DMS 273 (cell line): Measurements from ENCODE around the gene CALCOCO1.
"Not testable (repeated sequence)": the region's sequence is repeated elsewhere in the genome, so short reads cannot be mapped to it uniquely, and the experiment has no call there.

Experiments used
- DNase-seq: peaks from one replicate; lab custom pipeline; 2025; ENCODE audit not compliant: unreplicated experiment; lab: John Stamatoyannopoulos, UW

The CALCOCO1 gene, protein sequence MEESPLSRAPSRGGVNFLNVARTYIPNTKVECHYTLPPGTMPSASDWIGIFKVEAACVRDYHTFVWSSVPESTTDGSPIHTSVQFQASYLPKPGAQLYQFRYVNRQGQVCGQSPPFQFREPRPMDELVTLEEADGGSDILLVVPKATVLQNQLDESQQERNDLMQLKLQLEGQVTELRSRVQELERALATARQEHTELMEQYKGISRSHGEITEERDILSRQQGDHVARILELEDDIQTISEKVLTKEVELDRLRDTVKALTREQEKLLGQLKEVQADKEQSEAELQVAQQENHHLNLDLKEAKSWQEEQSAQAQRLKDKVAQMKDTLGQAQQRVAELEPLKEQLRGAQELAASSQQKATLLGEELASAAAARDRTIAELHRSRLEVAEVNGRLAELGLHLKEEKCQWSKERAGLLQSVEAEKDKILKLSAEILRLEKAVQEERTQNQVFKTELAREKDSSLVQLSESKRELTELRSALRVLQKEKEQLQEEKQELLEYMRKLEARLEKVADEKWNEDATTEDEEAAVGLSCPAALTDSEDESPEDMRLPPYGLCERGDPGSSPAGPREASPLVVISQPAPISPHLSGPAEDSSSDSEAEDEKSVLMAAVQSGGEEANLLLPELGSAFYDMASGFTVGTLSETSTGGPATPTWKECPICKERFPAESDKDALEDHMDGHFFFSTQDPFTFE

GRCh38 chr12:53727310-53728041 lies at the start of gene CALCOCO1:
Gene CALCOCO1 (minus strand): TSS chr12:53727452. CDS start chr12:53725242, 2,210 bp downstream.
- peak; percentile 98 for DNase-seq

- no peak for DNase-seq
Observed at GRCh38 chr12:53776872-53777271, 49.6 kb upstream of the CALCOCO1 start.

DNA sequence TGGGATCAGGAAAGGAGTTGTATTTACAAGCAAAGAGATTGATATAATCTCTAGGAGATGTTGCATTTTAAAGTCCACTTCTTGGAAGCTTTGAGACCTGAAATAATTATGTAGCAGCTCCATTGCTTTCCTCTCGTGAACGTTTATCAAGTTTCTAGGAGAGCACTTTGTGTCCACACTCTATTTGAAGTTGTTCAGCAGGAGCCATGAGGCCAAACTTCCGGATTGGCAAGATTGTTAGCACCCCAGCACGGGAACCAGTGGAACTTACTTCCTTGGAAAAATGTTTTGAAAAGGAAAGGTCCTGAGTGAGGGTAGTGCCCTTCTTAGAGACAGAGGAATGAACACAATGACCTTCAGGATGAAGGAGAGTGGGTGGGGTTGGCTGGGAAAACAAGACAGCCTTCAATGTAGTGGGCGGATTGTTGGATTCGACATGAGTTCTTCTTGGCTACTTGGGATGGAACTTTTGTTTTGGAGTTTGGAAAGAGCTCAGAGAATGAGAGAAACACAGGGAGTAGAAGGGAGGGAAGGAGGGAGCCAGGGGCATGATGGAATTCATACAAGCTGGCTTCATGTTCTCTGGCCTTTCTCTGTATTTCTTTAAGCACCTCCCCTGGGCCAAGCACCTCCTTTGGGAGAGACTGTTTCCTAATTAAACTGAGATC lies 48.4 kb upstream of the CALCOCO1 start:
- DNase-seq, result no peak

DNA sequence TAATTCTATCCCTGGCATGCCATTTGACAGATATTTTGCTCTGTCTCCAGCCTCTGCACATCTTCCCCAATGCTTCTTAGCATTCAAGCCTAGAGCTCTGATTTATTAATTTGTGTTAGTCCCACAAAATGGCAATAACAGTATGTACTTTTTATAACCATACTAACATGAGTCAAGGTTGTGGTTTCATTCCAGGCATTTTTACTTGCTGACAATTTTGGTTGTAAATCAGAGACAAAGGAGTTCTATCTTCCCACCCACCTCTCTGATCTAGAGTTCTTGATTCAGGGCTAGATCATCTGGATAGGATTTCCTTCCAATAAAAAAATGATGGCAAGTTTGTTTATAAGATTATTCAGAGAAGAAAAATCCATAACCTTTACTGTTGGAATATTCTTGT lies 43.0 kb upstream of the CALCOCO1 start:
- no peak for DNase-seq

GRCh38 chr12:53768976-53769375 lies 41.7 kb upstream of the CALCOCO1 start:
- DNase-seq, result peak; percentile 72

GRCh38 chr12:53766881-53767280 lies 39.6 kb upstream of the CALCOCO1 start:
- no peak for DNase-seq

DNA sequence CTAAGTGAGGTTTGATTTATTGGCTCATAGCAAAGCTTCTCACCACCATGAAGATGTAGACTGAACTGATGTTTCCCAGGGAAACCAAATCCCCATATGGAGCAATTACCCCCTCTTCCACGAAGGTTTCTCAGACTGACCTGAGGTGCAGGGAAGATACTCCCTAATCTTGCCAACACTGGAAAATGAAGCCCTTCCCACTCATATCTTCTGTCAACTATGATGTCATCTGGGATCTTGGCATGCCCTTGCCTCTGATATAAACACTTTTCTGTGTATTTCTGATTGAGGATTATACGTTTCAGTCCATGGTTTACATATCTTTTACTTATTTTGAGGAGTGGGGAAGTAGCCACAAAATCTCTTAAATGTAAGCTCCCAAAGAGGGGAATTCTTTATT lies 38.6 kb upstream of the CALCOCO1 start:
- no peak for DNase-seq

GRCh38 chr12:53764615-53765014 lies 37.4 kb upstream of the CALCOCO1 start:
- DNase-seq, result no peak

- DNase-seq, result not testable (repeated sequence)
Observed at GRCh38 chr12:53762793-53763192, 35.5 kb upstream of the CALCOCO1 start.

DNA sequence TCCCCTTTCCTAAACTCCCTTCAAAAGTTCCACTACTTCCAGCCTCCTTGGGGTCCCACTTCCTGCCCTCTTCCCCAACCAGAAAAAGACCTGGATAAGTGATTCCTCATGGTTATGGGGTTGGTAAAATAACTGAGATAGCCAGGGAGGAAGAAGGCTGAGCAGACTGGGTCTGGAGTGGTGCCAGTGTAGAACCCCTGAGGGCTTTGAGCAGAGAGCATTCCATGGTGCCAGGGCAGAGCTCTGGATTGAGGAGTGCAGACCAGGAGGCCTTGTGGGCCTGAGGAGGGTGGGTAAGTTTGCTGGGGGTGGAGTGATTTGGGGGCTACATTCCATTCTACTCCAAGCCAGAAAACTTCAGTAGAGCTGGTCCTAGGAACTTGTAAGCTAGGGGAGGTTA lies 34.1 kb upstream of the CALCOCO1 start:
- no peak for DNase-seq

DNA sequence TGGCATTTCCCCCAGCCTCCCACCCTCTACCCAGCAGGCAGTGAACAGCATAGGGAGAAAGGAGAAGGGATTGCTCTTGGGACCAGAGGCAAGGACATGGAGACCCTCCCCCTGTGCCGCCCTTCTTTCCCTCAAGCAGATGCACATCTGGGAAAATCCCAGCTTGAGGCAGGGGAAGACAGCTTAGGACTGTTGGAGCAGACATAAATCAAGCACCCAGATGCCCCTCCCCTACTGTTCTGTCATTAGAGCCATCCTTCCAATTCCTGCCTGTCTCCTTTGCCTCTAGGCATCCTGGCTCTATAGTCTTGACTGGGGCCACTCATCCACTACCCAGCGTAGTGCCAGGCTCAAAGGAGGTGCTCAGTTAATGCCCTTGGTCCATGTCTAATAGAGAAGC lies 32.0 kb upstream of the CALCOCO1 start:
- DNase-seq, result no peak

GRCh38 chr12:53758730-53759103 lies 31.5 kb upstream of the CALCOCO1 start:
- DNase-seq, result no peak

DNA sequence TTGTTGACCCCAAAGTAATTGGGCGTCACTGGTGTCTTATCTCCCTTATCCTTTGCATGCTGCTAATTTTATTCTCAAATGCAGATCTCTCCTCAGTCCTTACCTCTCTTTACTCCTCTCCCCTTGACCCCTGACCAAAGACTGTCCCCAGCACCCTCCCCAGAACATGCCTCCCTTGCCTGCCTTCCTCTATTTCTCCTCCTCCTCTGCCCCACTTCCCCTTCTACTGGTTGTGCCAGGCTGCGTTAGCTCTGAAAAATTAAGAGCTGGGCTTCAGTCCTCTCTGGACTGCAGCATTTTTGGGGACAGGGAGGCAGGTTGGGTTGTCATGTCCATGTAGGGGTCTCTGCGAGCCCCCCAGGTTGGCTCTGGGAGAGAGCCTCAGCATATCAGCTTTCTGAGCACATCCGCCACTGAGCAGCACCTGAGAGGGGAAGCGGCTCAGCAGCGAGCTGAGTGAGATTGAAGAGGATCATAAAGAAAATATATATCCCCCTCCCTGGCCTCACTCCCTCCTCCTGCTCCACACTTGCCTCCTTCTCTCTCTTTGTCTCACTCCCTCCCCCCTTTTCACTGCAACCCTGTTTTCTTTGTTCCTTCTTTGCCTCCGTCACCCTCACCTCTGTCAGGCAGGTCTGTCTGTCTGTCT lies 31.0 kb upstream of the CALCOCO1 start:
- no peak for DNase-seq

DNA sequence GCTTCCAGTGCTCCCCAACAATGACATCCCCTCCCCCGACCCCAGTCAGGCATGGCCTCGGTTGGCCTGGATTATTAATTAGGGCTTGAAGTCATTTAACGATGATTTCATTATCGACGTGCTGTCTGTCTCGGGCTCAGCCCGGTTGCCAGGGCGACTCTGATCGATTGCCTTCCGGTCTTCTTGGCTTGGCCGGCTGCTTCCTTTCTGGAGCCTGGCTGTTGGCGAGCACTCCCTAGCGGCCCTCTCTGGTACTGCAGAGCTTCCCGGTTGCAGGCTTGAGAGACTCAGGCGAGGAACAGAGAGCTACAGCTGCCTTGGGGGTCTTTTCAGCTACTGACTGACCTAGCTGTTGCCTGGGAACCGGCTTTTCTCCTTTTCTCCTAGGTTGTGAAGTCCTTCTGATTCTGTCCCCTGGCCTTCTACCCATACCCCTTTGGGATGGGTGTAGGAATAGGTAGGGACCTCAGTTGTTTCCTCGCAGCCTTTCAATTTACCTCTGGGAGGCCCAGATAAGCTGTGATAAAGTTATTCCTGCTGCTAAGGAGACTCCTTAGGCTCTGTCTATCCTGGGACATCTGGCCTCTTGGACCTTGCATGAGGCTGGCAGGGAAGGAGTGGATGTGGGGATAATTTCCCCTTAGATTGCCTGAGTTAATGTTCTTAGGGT lies 30.0 kb upstream of the CALCOCO1 start:
- DNase-seq, result peak; percentile 87

DNA sequence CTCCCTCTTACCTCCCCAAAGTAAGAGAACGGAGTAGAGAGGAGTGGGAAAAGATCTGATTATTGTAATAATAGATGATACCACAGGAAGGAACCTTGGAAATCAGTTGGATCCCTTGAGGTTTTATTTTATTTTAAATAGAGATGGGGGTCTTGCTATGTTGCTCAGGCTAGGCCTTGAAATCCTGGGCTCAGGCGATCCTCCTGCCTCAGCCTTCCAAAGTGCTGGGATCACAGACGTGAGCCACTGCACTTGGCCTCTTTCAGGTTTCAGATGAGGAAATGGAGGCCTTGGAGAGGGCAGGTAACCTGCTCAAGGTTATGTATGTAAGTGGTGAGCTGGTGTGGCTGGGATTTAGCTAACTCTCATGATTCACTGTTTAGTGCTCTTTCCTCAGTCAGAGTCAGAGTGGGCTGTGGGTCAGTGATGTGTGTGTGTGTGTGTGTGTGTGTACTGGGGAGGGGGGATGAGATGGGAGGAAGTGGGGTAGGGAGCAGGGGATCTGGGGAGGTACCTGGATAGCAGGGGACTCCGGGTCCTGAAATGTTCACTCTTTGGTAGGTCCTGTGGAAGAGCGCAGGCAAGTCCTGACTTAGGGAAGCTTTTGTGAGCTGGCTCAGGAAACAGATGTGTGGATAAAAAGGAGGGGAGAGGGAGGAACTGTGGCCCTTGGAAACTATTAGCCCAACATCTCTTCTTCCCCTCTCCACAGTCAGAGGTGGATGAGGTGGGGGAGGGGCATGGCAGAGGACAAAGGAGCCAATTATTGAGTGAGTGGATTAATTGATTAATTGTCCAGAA lies 29.2 kb upstream of the CALCOCO1 start:
- DNase-seq, result peak; percentile 64

GRCh38 chr12:53755893-53756292 lies 28.6 kb upstream of the CALCOCO1 start:
- no peak for DNase-seq

DNA sequence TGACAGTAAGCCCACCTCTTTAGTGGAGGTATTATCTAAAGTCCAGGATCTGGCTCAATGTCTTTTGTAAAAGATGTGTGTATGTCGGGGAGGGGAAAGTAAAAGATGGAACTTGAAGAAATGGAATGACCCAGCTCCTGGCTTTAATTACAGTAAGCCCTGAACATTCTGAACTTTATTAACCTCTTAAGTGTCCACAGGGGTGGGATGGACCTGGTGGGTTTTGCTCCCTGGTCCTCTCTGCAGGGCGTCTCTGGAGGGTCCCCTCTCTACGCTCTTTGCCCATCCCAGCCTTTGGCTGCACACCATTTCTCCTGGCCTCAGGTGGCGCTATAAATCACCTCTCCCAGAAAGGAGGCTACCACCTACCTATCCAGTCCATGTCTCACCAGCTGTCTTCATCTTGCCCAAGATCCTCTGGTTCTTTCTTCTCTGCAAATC lies 28.2 kb upstream of the CALCOCO1 start:
- peak; percentile 58 for DNase-seq

DNA sequence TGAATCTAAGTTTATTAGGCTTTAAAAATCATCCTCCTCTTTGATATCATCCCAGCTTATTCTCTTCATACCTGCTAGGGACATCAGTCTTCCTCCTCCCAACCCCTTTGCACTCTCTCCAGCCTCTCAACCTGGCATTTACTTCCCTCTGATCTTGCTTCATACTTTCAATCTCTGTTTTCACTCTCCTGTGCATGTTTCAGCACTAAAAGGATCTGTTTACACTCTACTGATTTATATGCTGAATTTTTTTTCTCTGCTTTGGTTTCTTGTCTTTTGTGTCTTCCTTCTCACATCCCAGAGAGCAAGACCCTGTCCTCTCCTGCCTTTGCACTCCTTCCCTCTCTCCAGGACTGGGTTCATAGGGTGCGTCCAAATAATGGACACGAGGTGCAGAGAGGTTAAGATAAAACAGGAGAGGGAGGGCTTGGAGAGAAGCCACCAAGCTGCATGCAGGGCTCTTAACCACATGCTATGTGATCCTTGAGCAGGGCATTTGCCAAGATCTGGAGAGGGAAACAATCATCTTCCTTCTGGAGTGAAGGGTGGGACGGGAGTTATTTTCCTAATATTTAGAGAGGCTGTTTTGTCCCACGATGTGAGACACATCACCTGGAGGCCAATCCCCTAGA lies 27.5 kb upstream of the CALCOCO1 start:
- peak; percentile 86 for DNase-seq

DNA sequence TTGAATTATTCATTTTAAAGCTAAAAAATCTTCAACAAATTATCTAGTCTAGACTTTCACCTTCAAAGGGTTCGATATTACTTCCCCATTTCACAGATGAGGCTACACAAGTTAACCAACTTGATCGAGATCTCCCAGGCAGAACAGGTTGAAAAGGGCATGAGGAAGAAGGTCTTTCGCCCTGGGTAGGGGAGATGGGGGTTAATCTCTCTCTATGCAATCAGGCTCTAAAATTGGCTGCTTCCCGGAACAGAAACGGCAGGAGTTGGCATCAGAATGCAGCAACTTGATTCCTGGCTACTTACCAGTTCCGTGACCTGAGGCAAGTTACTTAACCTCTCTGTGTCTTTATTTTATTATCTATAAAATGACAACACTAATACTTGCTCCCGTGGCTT lies 26.9 kb upstream of the CALCOCO1 start:
- DNase-seq, result peak; percentile 57
